IMR-90 (cell line): ENCODE measurements around the gene ING5. TPM values are rescaled to one million over a fixed set of nuclear protein-coding genes. Genes with fewer than 3 reads are reported as not detected.
A peak's percentile ranks its signal among the peaks of the same experiment; 100 is the strongest.

Experiments used
- ATAC-seq: fragments of 200-7000 bp; cut with Tn5 transposase; 2 replicates; pipeline ENCODE4 v1.9.1; 2020; ENCODE audit warnings: low read depth, mild to moderate bottlenecking, moderate library complexity
- BruUV-seq: library from RNA; stranded (reverse); fragments of 400-500 nt; replicated peaks from 2 replicates; lab custom pipeline; 2021; lab: Mats Ljungman, UMichigan
- CTCF ChIA-PET: fragments of 300-600 bp; formaldehyde crosslinking; extraction: SDS; loops from one replicate; lab custom pipeline; 2021; ENCODE audit warnings: antibody characterized with exemption; lab: Yijun Ruan, JAX
- POLR2A ChIA-PET: fragments of 300-600 bp; sonication (Branson Sonifier 250); formaldehyde crosslinking; loops from one replicate; lab custom pipeline; 2022; ENCODE audit warnings: antibody characterized with exemption; ENCODE audit not compliant: unreplicated experiment; lab: Charles Lee
- DNase-seq: peaks from one replicate; pipeline ENCODE4 v3.0.0; 2013
- H2AFZ ChIP-seq: replicated peaks from 2 replicates; pipeline ENCODE3; 2013; ENCODE audit warnings: low read length, mild to moderate bottlenecking; ENCODE audit not compliant: poor library complexity
- H2AK5ac ChIP-seq: 2 replicates; pipeline ENCODE4 v1.6.1; 2013; ENCODE audit warnings: low read depth, low read length, inconsistent platforms
- H2AK9ac ChIP-seq: replicated peaks from 2 replicates; pipeline ENCODE3; 2013; ENCODE audit warnings: mild to moderate bottlenecking, low read depth, low read length, moderate library complexity; ENCODE audit not compliant: poor library complexity
- H2BK120ac ChIP-seq: 2 replicates; pipeline ENCODE4 v1.6.1; 2013; ENCODE audit warnings: low read depth, low read length, inconsistent platforms
- H2BK15ac ChIP-seq: 3 replicates; pipeline ENCODE4 v1.6.1; 2013; ENCODE audit warnings: low read depth, low read length, inconsistent platforms
- H2BK20ac ChIP-seq: 2 replicates; pipeline ENCODE4 v1.6.1; 2013; ENCODE audit warnings: low read depth, mild to moderate bottlenecking, inconsistent platforms, low read length, moderate library complexity
- H2BK5ac ChIP-seq: 2 replicates; pipeline ENCODE4 v1.6.1; 2013; ENCODE audit warnings: mild to moderate bottlenecking, low read depth, low read length, inconsistent platforms; ENCODE audit not compliant: poor library complexity, severe bottlenecking
- H3K14ac ChIP-seq: replicated peaks from 2 replicates; pipeline ENCODE4 v1.6.1; 2013; ENCODE audit warnings: low read depth, low read length, inconsistent platforms
- H3K18ac ChIP-seq: 2 replicates; pipeline ENCODE4 v1.6.1; 2013; ENCODE audit warnings: low read depth, low read length, control low read depth
- H3K23ac ChIP-seq: 2 replicates; pipeline ENCODE4 v1.6.1; 2013; ENCODE audit warnings: low read depth, low read length, inconsistent platforms
- H3K27ac ChIP-seq: 2 replicates; pipeline ENCODE4 v1.5.1; 2013; ENCODE audit warnings: mild to moderate bottlenecking, control low read depth, low read length; ENCODE audit not compliant: insufficient read depth
- H3K27me3 ChIP-seq: 2 replicates; pipeline ENCODE4 v1.6.1; 2013; ENCODE audit warnings: low read length; ENCODE audit not compliant: control insufficient read depth, insufficient read depth
- H3K36me3 ChIP-seq: 2 replicates; pipeline ENCODE4 v1.6.1; 2013; ENCODE audit warnings: low read length, mixed read lengths; ENCODE audit not compliant: control insufficient read depth, insufficient read depth
- H3K4ac ChIP-seq: 2 replicates; pipeline ENCODE4 v1.6.1; 2013; ENCODE audit warnings: low read depth, low read length, inconsistent platforms
- H3K4me1 ChIP-seq: 2 replicates; pipeline ENCODE4 v1.6.1; 2013; ENCODE audit warnings: low read length, mixed read lengths; ENCODE audit not compliant: control insufficient read depth, insufficient read depth
- H3K4me2 ChIP-seq: 2 replicates; pipeline ENCODE4 v1.6.1; 2013; ENCODE audit warnings: low read depth, mild to moderate bottlenecking, control low read depth, low read length, moderate library complexity
- H3K4me3 ChIP-seq: 2 replicates; pipeline ENCODE4 v1.5.1; 2013; ENCODE audit warnings: low read depth, mild to moderate bottlenecking, control low read depth, low read length, moderate library complexity; ENCODE audit not compliant: insufficient read depth
- H3K56ac ChIP-seq: 2 replicates; pipeline ENCODE4 v1.6.1; 2013; ENCODE audit warnings: low read length, inconsistent platforms; ENCODE audit not compliant: insufficient read depth; ENCODE audit errors: extremely low read depth
- H3K79me1 ChIP-seq, 2 experiments: 2 replicates each; pipeline ENCODE4 v1.6.1; 2013; ENCODE audit warnings: low read length in 2 of 2, inconsistent platforms in 1 of 2, low read depth in 1 of 2
- H3K9ac ChIP-seq: 2 replicates; pipeline ENCODE4 v1.6.1; 2013; ENCODE audit warnings: low read depth, low read length, control low read depth
- H3K9me1 ChIP-seq: 2 replicates; pipeline ENCODE4 v1.6.1; 2013; ENCODE audit warnings: low read length, inconsistent platforms; ENCODE audit not compliant: insufficient read depth
- H3K9me3 ChIP-seq: 2 replicates; pipeline ENCODE4 v1.6.1; 2013; ENCODE audit warnings: low read length; ENCODE audit not compliant: control insufficient read depth, insufficient read depth
- H4K20me1 ChIP-seq: 2 replicates; pipeline ENCODE4 v1.6.1; 2013; ENCODE audit warnings: low read length, inconsistent platforms; ENCODE audit not compliant: insufficient read depth
- H4K5ac ChIP-seq: 2 replicates; pipeline ENCODE4 v1.6.1; 2013; ENCODE audit warnings: mild to moderate bottlenecking, low read depth, low read length, control low read depth
- H4K8ac ChIP-seq, 2 experiments: 2 replicates each; pipeline ENCODE4 v1.6.1; 2013; ENCODE audit warnings: low read depth in 2 of 2, low read length in 2 of 2, control low read depth in 1 of 2, inconsistent platforms in 1 of 2
- H4K91ac ChIP-seq: 2 replicates; pipeline ENCODE4 v1.6.1; 2013; ENCODE audit warnings: low read depth, low read length, inconsistent platforms; ENCODE audit not compliant: insufficient read depth
- CEBPB ChIP-seq: IDR thresholded peaks from 2 replicates; pipeline ENCODE4 v1.6.1; 2012; ENCODE audit warnings: low read depth, low read length, improper control_type of control experiment
- CHD1 ChIP-seq: IDR thresholded peaks from 2 replicates; pipeline ENCODE4 v1.6.1; 2012; ENCODE audit warnings: low read depth, low read length, improper control_type of control experiment
- MAFK ChIP-seq: IDR thresholded peaks from 2 replicates; pipeline ENCODE4 v1.6.1; 2012; ENCODE audit warnings: low read depth, low read length, improper control_type of control experiment
- MAZ ChIP-seq: IDR thresholded peaks from 2 replicates; pipeline ENCODE4 v1.6.1; 2012; ENCODE audit warnings: low read depth, mild to moderate bottlenecking, low read length, improper control_type of control experiment, moderate library complexity, borderline replicate concordance
- MXI1 ChIP-seq: IDR thresholded peaks from 2 replicates; pipeline ENCODE4 v1.6.1; 2012; ENCODE audit warnings: low read depth, mild to moderate bottlenecking, low read length, moderate library complexity, borderline replicate concordance
- NFE2L2 ChIP-seq: fragments of 150-350 bp; IDR thresholded peaks from 2 replicates; pipeline ENCODE4 v1.6.1; 2016; ENCODE audit warnings: low read depth, mild to moderate bottlenecking, low read length
- POLR2A ChIP-seq: IDR thresholded peaks from 2 replicates; pipeline ENCODE4 v1.6.1; 2012; ENCODE audit warnings: mild to moderate bottlenecking, low read depth, low read length
- RFX5 ChIP-seq: IDR thresholded peaks from 2 replicates; pipeline ENCODE4 v1.8.0; 2012; ENCODE audit warnings: low read depth, mild to moderate bottlenecking, low read length, moderate library complexity
- SMC3 ChIP-seq: fragments of 150-350 bp; IDR thresholded peaks from 2 replicates; pipeline ENCODE4 v1.6.1; 2016; ENCODE audit warnings: low read depth, mild to moderate bottlenecking, antibody characterized with exemption, low read length, moderate library complexity
- WGBS, 2 experiments: methylation state at CpG; one replicate each; pipeline versions ENCODE4 v1.1.5 to v1.1.7; 2013; ENCODE audit warnings: missing lambda C conversion rate in 2 of 2; ENCODE audit not compliant: insufficient read length in 1 of 2; ENCODE audit errors: extremely low coverage in 2 of 2; 5-methylcytosine and 5-hydroxymethylcytosine counted together
- dilution Hi-C: fragments of 300-500 bp; cut with HindIII; formaldehyde crosslinking; loops from one replicate; pipeline ENCODE4 v1.14.3; 2018; ENCODE audit warnings: low sequenced_read_pairs; ENCODE audit not compliant: unreplicated experiment
- in situ Hi-C: fragments of 300-500 bp; cut with MboI; formaldehyde crosslinking; loops from 3 replicates; pipeline ENCODE4 v1.14.3; 2019; ENCODE audit warnings: low sequenced_read_pairs, inconsistent platforms, mixed read lengths
- intact Hi-C: fragments of 100-400 bp; cut with micrococcal nuclease; formaldehyde crosslinking; loops from 2 replicates; pipeline ENCODE4 v1.10.0; 2022
- polyA plus RNA-seq, 3 experiments: library from polyadenylated mRNA; depleted of rRNA; stranded (reverse); fragments of >200 nt; gene quantifications; 2 replicates each; pipeline ENCODE4 v1.2.3, GENCODE V29; 2012; ENCODE audit warnings: low replicate concordance in 1 of 3
- total RNA-seq: library from RNA; depleted of rRNA; stranded (reverse); fragments of >200 nt; gene quantifications from 2 replicates; pipeline ENCODE4 v1.2.3, GENCODE V29; 2012
- TF ChIP-seq, protein P1 (sequence below): fragments of 150-350 bp; IDR thresholded peaks from 2 replicates; pipeline ENCODE4 v1.6.1; 2016; ENCODE audit warnings: low read depth, mild to moderate bottlenecking, low read length, moderate library complexity, borderline replicate concordance
- TF ChIP-seq, protein P2 (sequence below): fragments of 150-350 bp; IDR thresholded peaks from 2 replicates; pipeline ENCODE4 v1.6.1; 2017; ENCODE audit warnings: mild to moderate bottlenecking, antibody characterized with exemption, low read length, low read depth
- TF ChIP-seq, protein P3 (sequence below): conservative IDR thresholded peaks from 2 replicates; pipeline ENCODE4 v1.5.1; 2012; ENCODE audit warnings: mild to moderate bottlenecking, low read depth, low read length, improper control_type of control experiment

The ING5 gene
- total and polyA plus RNA-seq, 2 of the 4 experiments (the other 2 are of a cell fraction), result 36.1 to 38.9 TPM

DNA sequence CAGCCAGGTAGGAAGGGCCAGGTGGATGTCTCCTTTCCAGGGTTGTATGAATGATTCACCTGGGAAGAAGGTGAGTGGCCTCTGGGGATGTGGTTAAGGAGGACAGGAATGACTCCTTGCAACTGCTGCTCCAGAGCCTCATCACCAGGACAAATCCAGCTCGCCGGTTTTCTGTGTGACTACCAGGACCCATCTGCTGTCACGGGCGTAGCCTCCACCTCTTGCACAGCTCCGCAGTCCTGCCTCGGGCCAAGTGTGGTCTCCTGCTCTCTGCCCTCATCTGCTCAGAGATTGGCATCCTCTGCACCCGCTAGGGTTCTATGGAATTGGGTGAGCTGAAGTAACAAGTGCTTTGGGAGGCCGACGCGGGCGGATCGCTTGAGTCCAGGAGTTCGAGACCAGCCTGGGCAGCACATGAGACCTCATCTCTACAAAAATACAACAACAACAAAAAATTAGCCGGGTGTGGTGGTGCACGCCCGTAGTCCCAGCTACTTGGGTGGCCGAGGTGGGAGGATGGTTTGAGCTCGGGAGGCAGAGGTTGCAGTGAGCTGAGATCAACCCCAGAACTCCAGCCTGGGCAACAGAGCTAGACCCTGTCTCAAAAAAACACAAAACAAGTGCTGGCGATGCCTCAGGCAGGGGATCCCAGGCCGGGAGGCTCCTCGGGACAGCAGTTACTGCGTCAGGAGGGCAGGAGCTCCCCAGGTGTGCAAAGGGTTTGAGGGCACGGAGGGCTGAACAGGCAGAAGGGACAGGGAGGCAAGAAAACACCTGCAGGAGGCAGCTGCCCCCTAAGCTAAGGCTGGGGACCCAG, 31.8 kb downstream of the ING5 start (continued):
- no peak for TF ChIP-seq SMC3
- no peak for TF ChIP-seq RFX5

DNA sequence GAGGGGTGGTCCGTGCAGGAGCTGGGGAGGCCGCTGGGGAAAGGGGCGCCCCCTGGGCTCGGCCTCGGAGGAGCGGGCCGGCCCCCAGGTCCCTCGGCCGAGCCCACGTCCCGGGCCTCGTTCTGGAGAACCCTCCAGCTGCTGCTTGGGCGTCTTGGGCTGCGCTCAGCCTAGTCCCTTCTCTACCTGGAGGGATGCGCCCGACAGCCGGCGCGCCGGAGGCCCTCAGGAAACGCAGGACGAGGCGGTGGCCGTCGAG, 32.3 kb downstream of the ING5 start:
- Histone ChIP-seq H2AFZ (peak overlapping the region; percentile 94), H4K8ac (peak overlapping the region; percentile 75 to 83; a peak in 2 of 4 replicates), H4K5ac (peak overlapping the region; percentile 93), H3K9ac (peak overlapping the region; percentile 42), H3K4me3 (peak overlapping the region; percentile 74), H4K20me1 (peaks cover 17% of the 10 kb centered on the region), H3K23ac (no peak overlapping the region), H3K27me3 (no peaks in the 10 kb centered on the region), H3K14ac (no peak overlapping the region), H3K4me1 (no peaks in the 10 kb centered on the region), H3K18ac (no peak overlapping the region; the same call in 1 of the 2 replicates), H3K27ac (no peak overlapping the region; the same call in 1 of the 2 replicates), H2BK20ac (no peak overlapping the region), H3K36me3 (peaks cover 5% of the 10 kb centered on the region; the same call in 1 of the 2 replicates), H3K9me1 (no peaks in the 10 kb centered on the region), H2AK9ac (peak overlapping the region; percentile 92), H2BK120ac (no peak overlapping the region), H2AK5ac (0 out of 2 replicates have a peak overlapping the region, but pooled peaks have one; percentile 51), H3K4ac (peak overlapping the region; percentile 61), H3K79me1 (peaks cover 10 to 18% of the 10 kb centered on the region in 2 experiments), H3K9me3 (no peaks in the 10 kb centered on the region), H4K91ac (no peak overlapping the region), H3K4me2 (peak overlapping the region; percentile 78), H2BK15ac (no peak overlapping the region; the same call in 2 of the 3 replicates), H3K56ac (no peak overlapping the region), H2BK5ac (no peak overlapping the region)
- DNase-seq, result no peak
- BruUV-seq, result no TSS peak
- intact Hi-C loops, result loop anchor here (2.0 kb wide), 1 partner anchor 69 kb away; no protein-coding TSS in a partner anchor
- 7% methylated on average over 20 of the region's 25 CpGs; no CpG with 5 or more reads in 1 of the 2 experiments for WGBS, 2 experiments
- ChIA-PET CTCF (interaction anchor here (0.6 kb wide), 2 partner anchors 48 to 515 kb away, joined by 3 read pairs; no protein-coding TSS in a partner anchor), POLR2A (no interaction called here)
- in situ Hi-C loops, result no loop called here
- dilution Hi-C loops, result no loop called here
- no peak for ATAC-seq
- no peak for TF ChIP-seq POLR2A
- TF ChIP-seq MXI1, result no peak
- TF ChIP-seq CHD1, result no peak
- TF ChIP-seq, protein P1, sequence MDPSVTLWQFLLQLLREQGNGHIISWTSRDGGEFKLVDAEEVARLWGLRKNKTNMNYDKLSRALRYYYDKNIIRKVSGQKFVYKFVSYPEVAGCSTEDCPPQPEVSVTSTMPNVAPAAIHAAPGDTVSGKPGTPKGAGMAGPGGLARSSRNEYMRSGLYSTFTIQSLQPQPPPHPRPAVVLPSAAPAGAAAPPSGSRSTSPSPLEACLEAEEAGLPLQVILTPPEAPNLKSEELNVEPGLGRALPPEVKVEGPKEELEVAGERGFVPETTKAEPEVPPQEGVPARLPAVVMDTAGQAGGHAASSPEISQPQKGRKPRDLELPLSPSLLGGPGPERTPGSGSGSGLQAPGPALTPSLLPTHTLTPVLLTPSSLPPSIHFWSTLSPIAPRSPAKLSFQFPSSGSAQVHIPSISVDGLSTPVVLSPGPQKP, result no peak
- no peak for TF ChIP-seq MAFK
- no peak for TF ChIP-seq MAZ
- TF ChIP-seq RFX5, result no peak
- TF ChIP-seq CEBPB, result no peak
- no peak for TF ChIP-seq NFE2L2
- no peak for TF ChIP-seq SMC3
- TF ChIP-seq, protein P2, sequence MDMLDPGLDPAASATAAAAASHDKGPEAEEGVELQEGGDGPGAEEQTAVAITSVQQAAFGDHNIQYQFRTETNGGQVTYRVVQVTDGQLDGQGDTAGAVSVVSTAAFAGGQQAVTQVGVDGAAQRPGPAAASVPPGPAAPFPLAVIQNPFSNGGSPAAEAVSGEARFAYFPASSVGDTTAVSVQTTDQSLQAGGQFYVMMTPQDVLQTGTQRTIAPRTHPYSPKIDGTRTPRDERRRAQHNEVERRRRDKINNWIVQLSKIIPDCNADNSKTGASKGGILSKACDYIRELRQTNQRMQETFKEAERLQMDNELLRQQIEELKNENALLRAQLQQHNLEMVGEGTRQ, result no peak
- TF ChIP-seq, protein P3, sequence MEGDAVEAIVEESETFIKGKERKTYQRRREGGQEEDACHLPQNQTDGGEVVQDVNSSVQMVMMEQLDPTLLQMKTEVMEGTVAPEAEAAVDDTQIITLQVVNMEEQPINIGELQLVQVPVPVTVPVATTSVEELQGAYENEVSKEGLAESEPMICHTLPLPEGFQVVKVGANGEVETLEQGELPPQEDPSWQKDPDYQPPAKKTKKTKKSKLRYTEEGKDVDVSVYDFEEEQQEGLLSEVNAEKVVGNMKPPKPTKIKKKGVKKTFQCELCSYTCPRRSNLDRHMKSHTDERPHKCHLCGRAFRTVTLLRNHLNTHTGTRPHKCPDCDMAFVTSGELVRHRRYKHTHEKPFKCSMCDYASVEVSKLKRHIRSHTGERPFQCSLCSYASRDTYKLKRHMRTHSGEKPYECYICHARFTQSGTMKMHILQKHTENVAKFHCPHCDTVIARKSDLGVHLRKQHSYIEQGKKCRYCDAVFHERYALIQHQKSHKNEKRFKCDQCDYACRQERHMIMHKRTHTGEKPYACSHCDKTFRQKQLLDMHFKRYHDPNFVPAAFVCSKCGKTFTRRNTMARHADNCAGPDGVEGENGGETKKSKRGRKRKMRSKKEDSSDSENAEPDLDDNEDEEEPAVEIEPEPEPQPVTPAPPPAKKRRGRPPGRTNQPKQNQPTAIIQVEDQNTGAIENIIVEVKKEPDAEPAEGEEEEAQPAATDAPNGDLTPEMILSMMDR, result no peak
